Measurements from ENCODE around the gene SLCO3A1.

GRCh38 chr15:91940496-91941381, 87.2 kb downstream of the SLCO3A1 start:
- TF ChIP-seq, protein P1, sequence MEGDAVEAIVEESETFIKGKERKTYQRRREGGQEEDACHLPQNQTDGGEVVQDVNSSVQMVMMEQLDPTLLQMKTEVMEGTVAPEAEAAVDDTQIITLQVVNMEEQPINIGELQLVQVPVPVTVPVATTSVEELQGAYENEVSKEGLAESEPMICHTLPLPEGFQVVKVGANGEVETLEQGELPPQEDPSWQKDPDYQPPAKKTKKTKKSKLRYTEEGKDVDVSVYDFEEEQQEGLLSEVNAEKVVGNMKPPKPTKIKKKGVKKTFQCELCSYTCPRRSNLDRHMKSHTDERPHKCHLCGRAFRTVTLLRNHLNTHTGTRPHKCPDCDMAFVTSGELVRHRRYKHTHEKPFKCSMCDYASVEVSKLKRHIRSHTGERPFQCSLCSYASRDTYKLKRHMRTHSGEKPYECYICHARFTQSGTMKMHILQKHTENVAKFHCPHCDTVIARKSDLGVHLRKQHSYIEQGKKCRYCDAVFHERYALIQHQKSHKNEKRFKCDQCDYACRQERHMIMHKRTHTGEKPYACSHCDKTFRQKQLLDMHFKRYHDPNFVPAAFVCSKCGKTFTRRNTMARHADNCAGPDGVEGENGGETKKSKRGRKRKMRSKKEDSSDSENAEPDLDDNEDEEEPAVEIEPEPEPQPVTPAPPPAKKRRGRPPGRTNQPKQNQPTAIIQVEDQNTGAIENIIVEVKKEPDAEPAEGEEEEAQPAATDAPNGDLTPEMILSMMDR (IDR thresholded peaks at IDR 0.05; ENCODE audit: low read depth, low read length): no peak
- TF ChIP-seq EZH2phosphoT487 (IDR thresholded peaks at IDR 0.05; ENCODE audit: low read depth): no peak
